GM13976 (cell line): ENCODE measurements around the gene SH3PXD2A.

Experiments
- DNase-seq: peaks from one replicate; pipeline ENCODE4 v3.0.0; 2012; ENCODE audit warnings: low spot score
- in situ Hi-C: fragments of 300-500 bp; cut with MboI; formaldehyde crosslinking; loops from one replicate; pipeline ENCODE4 v1.12.0; 2022; ENCODE audit warnings: low sequenced_read_pairs, mixed read lengths, inconsistent platforms; ENCODE audit not compliant: unreplicated experiment
- TF ChIP-seq, protein P1 (sequence below): IDR thresholded peaks from 2 replicates; pipeline ENCODE4 v1.5.1; 2012; ENCODE audit warnings: borderline replicate concordance, mild to moderate bottlenecking; ENCODE audit not compliant: insufficient read depth; ENCODE audit errors: extremely low read depth, missing control alignments, control extremely low read depth

The SH3PXD2A gene

DNA sequence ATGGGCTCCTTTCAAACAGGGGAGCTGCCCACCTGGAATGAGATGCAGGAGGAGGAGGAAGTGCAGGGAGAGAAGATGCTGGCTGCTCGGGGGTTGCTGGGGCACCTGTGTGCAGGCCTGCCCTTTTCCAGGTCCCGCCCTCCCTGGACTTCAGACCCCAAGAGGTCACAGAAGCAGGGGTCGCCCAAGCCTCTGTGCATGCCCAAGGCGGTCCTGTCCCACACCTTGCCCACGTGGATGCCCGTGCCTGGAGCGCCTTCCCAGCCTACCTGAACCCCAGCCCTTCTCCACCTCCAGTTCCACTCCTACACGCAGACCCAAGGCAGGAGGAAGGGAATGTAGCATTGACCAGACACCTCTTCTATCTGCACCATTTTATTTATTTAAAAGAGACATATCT is 71.3 kb downstream of the SH3PXD2A start:
- no peak for DNase-seq
- TF ChIP-seq, protein P1, sequence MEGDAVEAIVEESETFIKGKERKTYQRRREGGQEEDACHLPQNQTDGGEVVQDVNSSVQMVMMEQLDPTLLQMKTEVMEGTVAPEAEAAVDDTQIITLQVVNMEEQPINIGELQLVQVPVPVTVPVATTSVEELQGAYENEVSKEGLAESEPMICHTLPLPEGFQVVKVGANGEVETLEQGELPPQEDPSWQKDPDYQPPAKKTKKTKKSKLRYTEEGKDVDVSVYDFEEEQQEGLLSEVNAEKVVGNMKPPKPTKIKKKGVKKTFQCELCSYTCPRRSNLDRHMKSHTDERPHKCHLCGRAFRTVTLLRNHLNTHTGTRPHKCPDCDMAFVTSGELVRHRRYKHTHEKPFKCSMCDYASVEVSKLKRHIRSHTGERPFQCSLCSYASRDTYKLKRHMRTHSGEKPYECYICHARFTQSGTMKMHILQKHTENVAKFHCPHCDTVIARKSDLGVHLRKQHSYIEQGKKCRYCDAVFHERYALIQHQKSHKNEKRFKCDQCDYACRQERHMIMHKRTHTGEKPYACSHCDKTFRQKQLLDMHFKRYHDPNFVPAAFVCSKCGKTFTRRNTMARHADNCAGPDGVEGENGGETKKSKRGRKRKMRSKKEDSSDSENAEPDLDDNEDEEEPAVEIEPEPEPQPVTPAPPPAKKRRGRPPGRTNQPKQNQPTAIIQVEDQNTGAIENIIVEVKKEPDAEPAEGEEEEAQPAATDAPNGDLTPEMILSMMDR: no peak
- in situ Hi-C loops: no loop called here

DNA sequence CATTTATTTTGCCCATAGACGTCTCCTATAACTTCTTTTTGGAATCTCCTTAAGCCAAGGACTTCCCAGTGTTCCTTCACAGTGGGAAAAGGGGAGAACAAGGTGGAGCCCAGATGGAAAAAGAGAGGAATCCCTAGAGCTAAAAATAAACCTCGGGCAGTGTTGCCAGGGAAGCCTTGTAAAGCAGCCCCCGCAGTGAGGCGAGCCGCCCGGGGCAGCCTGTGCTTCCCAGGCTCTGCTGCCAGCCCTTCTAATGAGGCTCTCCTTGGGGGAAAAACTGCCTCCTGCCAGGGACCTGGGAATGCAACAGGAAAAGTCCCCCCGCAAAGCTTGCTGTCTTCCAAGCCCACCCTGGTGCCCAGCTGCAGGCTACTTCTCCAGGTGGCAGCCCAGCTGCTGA is 71.7 kb downstream of the SH3PXD2A start:
- DNase-seq: no peak
- in situ Hi-C loops: no loop called here
- TF ChIP-seq, protein P1: no peak

DNA sequence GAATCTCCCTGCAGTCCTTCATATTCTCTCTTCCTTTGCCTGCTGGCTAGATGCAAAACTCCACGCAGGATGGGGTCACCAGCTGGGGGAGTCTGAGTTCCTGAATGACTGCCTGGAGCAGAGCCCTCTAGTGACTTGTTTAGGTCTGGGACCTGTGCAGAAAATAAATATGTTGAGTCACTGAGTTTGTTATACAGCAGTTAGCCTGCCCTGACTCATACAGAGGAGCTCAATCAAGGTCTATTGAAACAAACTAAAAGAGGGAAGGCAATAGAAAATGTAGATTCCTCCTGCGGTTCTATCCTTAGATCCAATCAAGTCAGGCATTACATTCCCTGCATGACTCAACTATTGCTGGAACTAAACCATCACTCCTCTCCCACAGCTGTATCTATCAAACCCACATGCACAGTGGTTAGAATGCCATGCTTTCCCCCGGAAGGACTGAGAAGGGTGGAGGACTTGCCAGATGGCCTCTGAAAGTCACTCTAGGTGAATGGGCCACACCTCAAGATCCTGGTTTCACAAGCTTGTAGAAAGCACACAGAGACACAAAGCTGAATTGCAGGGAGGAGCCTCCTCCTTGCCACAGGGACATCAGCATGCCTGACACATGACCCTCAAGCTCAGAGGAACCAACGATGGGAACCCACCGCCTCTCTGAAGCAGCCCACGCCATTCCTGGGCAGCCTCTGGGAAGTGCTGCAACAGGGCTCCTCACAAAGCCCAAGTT is 73.9 kb downstream of the SH3PXD2A start:
- no peak for DNase-seq
- in situ Hi-C loops: no loop called here
- TF ChIP-seq, protein P1: no peak

DNA sequence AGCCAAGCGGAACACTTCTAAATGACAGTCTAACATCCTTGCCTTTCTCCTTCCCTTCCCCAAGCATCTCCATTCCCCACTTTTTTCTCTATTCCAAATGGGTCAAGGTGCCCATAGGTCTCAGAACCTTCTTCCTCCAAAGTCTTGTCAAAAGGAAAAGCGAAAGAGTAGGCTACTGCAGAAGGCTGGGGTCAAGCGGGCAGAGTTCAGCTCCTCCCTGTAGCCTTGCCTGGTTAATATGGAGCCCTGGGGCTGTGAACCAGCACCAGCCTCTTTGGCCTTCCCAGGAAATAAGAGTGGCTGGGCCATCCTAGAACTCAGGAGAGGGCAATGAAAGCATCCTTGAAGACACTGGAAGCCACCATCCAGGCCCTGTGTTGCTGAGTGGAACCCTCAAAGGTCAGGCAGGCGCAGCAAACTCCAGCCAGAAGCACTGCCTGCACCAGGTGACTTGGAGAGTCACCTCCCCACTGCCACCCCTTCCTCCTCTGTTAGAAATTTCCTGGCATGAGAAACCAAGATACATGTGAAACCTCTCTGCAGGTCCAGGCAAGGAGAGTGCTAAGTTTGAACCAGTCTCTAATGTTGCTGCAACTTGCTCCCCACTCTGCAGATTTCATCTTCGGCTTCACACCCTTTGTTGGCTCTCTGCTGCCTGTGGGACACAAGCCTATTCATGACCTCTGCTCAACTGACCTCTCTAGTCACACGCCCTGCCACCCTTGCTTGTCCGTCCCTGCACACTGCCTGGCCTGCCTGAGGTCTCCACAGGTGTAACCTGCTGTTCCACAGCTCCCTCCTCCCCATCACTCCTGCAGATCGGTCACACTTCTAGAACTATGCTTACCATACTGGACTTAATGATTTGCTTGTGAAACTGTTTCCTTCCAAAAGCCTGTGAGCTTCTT is 74.9 kb downstream of the SH3PXD2A start:
- DNase-seq: no peak
- TF ChIP-seq, protein P1: no peak
- in situ Hi-C loops: no loop called here

DNA sequence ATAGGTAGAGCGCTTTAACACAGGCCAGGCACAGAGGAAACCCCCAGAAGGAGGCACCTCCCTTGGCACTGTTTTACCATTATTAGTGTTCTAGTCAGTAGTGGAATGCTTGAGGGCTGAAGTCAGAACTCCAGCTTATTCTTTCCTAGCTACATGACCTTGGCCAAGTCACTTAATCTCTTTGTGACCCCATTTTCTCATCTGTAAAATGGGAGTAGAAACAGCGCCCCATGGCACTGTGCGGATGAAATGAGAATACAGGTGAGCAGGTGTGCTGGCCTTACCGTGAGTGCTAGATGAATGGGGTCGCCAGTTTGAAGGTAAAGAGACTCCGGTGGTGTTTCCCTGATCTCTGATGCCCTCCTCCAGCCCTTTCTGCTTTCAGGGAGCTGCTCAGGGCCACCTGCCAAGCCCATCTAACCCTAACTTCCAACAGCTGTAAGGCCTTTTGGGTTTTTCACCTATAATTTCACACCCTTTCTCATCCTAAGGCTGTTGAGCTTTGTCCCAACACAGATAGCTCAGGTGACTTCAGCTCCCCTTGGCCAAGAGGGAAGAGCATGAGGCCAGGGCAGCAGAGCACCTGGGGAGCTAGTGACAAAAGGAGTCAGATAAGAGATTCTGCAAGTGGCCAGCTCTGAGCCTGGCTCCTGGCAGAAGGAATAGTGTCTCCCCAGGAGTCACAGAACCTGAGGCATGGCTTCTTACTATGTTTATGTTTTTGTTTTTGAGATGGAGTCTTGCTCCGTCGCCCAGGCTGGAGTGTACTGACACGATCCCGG is 76.8 kb downstream of the SH3PXD2A start:
- TF ChIP-seq, protein P1: no peak
- DNase-seq: no peak
- in situ Hi-C loops: no loop called here
